GM12878 (cell line): Measurements from ENCODE around the gene CMYA5. TPM values are rescaled to one million over a fixed set of nuclear protein-coding genes. Genes with fewer than 3 reads are reported as not detected.

Experiments
- ATAC-seq: fragments of 200-7000 bp; cut with Tn5 transposase; 3 replicates; pipeline ENCODE4 v1.9.1; 2020; ENCODE audit warnings: mild to moderate bottlenecking, moderate library complexity
- BruUV-seq: library from RNA; stranded (reverse); fragments of 400-500 nt; replicated peaks from 2 replicates; lab custom pipeline; 2021; lab: Mats Ljungman, UMichigan
- CTCF ChIA-PET: fragments of 300-600 bp; sonication (Branson Sonifier 250); formaldehyde crosslinking; extraction: SDS; loops from one replicate; lab custom pipeline; 2021; ENCODE audit warnings: inconsistent platforms; lab: Yijun Ruan, JAX
- POLR2A ChIA-PET: fragments of 350-600 bp; formaldehyde crosslinking; extraction: SDS; loops from one replicate; lab custom pipeline; 2021; ENCODE audit warnings: inconsistent platforms; lab: Charles Lee
- RAD21 ChIA-PET: fragments of 300-600 bp; sonication (Branson Sonifier 250); formaldehyde crosslinking; loops from one replicate; lab custom pipeline; 2023; ENCODE audit warnings: antibody characterized with exemption; ENCODE audit not compliant: unreplicated experiment; lab: Charles Lee
- SMC1A ChIA-PET: fragments of 300-600 bp; sonication (Branson Sonifier 250); formaldehyde crosslinking; loops from one replicate; lab custom pipeline; 2023; ENCODE audit not compliant: unreplicated experiment, uncharacterized antibody; lab: Charles Lee
- DNase-seq: peaks from one replicate; pipeline ENCODE4 v3.0.0-alpha.2; 2011; ENCODE audit warnings: low read depth, low spot score
- FAIRE-seq: peaks from 3 replicates; lab custom pipeline; 2011; peaks lifted over from hg19 to GRCh38; lab: Jason Lieb, UNC
- H2AFZ ChIP-seq: 2 replicates; pipeline ENCODE4 v1.6.0; 2011; ENCODE audit warnings: low read depth, low read length, control low read depth; ENCODE audit not compliant: control insufficient read depth
- H3K27ac ChIP-seq: 2 replicates; pipeline ENCODE4 v1.5.1; 2011; ENCODE audit warnings: control low read depth; ENCODE audit not compliant: control insufficient read depth, insufficient read depth
- H3K27me3 ChIP-seq, 2 experiments: replicated peaks in 1 of 2; 2 replicates each; pipeline versions ENCODE4 v1.6.0 to v1.6.1; 2011; ENCODE audit warnings: low read length in 1 of 2; ENCODE audit not compliant: control insufficient read depth in 2 of 2, insufficient read depth in 2 of 2
- H3K36me3 ChIP-seq, 2 experiments: 2 replicates each; pipeline ENCODE4 v1.5.1; 2011; ENCODE audit warnings: low read length in 1 of 2; ENCODE audit not compliant: control insufficient read depth in 2 of 2, insufficient read depth in 2 of 2
- H3K4me1 ChIP-seq: 2 replicates; pipeline ENCODE4 v1.6.1; 2011; ENCODE audit warnings: mild to moderate bottlenecking, low read length, moderate library complexity, mixed read lengths; ENCODE audit not compliant: control insufficient read depth, insufficient read depth
- H3K4me2 ChIP-seq: 2 replicates; pipeline ENCODE4 v1.6.0; 2011; ENCODE audit warnings: control low read depth; ENCODE audit not compliant: control insufficient read depth, insufficient read depth
- H3K4me3 ChIP-seq: fragments of 200-600 bp; sonication (generic); 2 replicates; pipeline ENCODE4 v1.5.1; 2016
- H3K79me2 ChIP-seq: 2 replicates; pipeline ENCODE4 v1.6.0; 2011; ENCODE audit warnings: low read length; ENCODE audit not compliant: control insufficient read depth, insufficient read depth
- H3K9ac ChIP-seq: 2 replicates; pipeline ENCODE4 v1.8.0; 2011; ENCODE audit warnings: low read length, control low read depth, mixed read lengths; ENCODE audit not compliant: control insufficient read depth, insufficient read depth
- H3K9me3 ChIP-seq: replicated peaks from 3 replicates; pipeline ENCODE4 v1.5.1; 2011; ENCODE audit warnings: mild to moderate bottlenecking, low read length; ENCODE audit not compliant: control insufficient read depth, insufficient read depth
- H4K20me1 ChIP-seq: 2 replicates; pipeline ENCODE4 v1.6.0; 2011; ENCODE audit not compliant: control insufficient read depth, insufficient read depth
- ASH2L ChIP-seq: fragments of 300-600, 200-600 bp; sonication (generic); IDR thresholded peaks from 2 replicates; pipeline ENCODE4 v1.6.1; 2017; ENCODE audit warnings: low read depth, mild to moderate bottlenecking, borderline replicate concordance
- CREM ChIP-seq: IDR thresholded peaks from 2 replicates; pipeline ENCODE4 v1.6.1; 2014; ENCODE audit warnings: antibody characterized with exemption, low read depth
- GABPA ChIP-seq: IDR thresholded peaks from 2 replicates; pipeline ENCODE4 v1.6.1; 2014; ENCODE audit warnings: antibody characterized with exemption, low read depth, mild to moderate bottlenecking, inconsistent platforms
- HCFC1 ChIP-seq: fragments of 150-350 bp; IDR thresholded peaks from 2 replicates; pipeline ENCODE4 v1.6.1; 2014; ENCODE audit warnings: low read length
- KLF5 ChIP-seq: fragments of 450-650 bp; IDR thresholded peaks from 2 replicates; pipeline ENCODE4 v1.6.1; 2014; ENCODE audit warnings: mild to moderate bottlenecking; ENCODE audit not compliant: partially characterized antibody
- NR2C2 ChIP-seq: IDR thresholded peaks from 2 replicates; pipeline ENCODE4 v1.6.1; 2011; ENCODE audit warnings: borderline replicate concordance, low read depth; ENCODE audit not compliant: control insufficient read depth, insufficient read length
- RCOR1 ChIP-seq: conservative IDR thresholded peaks from 2 replicates; pipeline ENCODE4 v1.6.1; 2012; ENCODE audit warnings: low read depth, low read length, improper control_type of control experiment
- SREBF1 ChIP-seq: IDR thresholded peaks from 2 replicates; pipeline ENCODE4 v1.6.1; 2012; ENCODE audit warnings: mild to moderate bottlenecking, low read length
- SUPT20H ChIP-seq: IDR thresholded peaks from 2 replicates; pipeline ENCODE4 v1.6.1; 2011; ENCODE audit warnings: low read depth, mild to moderate bottlenecking, low read length, moderate library complexity, borderline replicate concordance; ENCODE audit not compliant: control insufficient read depth
- WGBS: methylation state at CpG from one replicate; pipeline ENCODE4 v1.1.6; 2016; ENCODE audit warnings: low lambda C conversion rate; ENCODE audit not compliant: insufficient replicate concordance, insufficient coverage; ENCODE audit errors: missing lambda C conversion rate; 5-methylcytosine and 5-hydroxymethylcytosine counted together
- in situ Hi-C: fragments of 300-500 bp; cut with MboI; formaldehyde crosslinking; loops from 9 replicates; pipeline ENCODE4 v1.14.3; 2018; ENCODE audit warnings: mixed read lengths
- intact Hi-C: fragments of 100-400 bp; cut with micrococcal nuclease; formaldehyde crosslinking; loops from one replicate; pipeline ENCODE4 v1.14.2; 2022; ENCODE audit not compliant: unreplicated experiment
- polyA plus RNA-seq, 11 experiments: library from polyadenylated mRNA; depleted of rRNA in 4 of 11; unstranded in 6 of 11; stranded (reverse) in 5 of 11; fragments of >200 nt; fragmentation: Nextera tagmentation in 4 of 11; fragmentation: Illumina TruSeq in 1 of 11; extraction: Ambion mirVana in 4 of 11; extraction: Trizol in 1 of 11; gene quantifications; 1 replicate in 1 of 11; 2 replicates in 10 of 11; pipeline versions ENCODE4 v1.2.1 to v1.2.3, GENCODE V29; 2011 to 2016; ENCODE audit warnings: inconsistent platforms in 2 of 11, missing spikeins in 2 of 11, low read depth in 1 of 11
- total RNA-seq, 4 experiments: library from RNA; depleted of rRNA in 3 of 4; stranded (reverse); fragments of >200 nt in 3 of 4; fragmentation: Illumina TruSeq in 1 of 4; extraction: Trizol in 1 of 4; gene quantifications; 2 replicates each; pipeline versions ENCODE4 v1.2.1 to v1.2.3, GENCODE V29; 2013 to 2021
- TF ChIP-seq, protein P1 (sequence below): IDR thresholded peaks from 2 replicates; pipeline ENCODE4 v1.6.1; 2012; ENCODE audit warnings: low read depth, low read length, improper control_type of control experiment
- TF ChIP-seq, protein P2 (sequence below): IDR thresholded peaks from 2 replicates; pipeline ENCODE4 v1.6.1; 2011; ENCODE audit warnings: low read depth, low read length, improper control_type of control experiment, borderline replicate concordance

Gene CMYA5
- total and polyA plus RNA-seq, 10 of the 15 experiments (the other 5 are each of a cell fraction or from before 2014, with no cell fraction given): 0.01 to 0.34 (median 0.16) TPM; not detected in 1

DNA sequence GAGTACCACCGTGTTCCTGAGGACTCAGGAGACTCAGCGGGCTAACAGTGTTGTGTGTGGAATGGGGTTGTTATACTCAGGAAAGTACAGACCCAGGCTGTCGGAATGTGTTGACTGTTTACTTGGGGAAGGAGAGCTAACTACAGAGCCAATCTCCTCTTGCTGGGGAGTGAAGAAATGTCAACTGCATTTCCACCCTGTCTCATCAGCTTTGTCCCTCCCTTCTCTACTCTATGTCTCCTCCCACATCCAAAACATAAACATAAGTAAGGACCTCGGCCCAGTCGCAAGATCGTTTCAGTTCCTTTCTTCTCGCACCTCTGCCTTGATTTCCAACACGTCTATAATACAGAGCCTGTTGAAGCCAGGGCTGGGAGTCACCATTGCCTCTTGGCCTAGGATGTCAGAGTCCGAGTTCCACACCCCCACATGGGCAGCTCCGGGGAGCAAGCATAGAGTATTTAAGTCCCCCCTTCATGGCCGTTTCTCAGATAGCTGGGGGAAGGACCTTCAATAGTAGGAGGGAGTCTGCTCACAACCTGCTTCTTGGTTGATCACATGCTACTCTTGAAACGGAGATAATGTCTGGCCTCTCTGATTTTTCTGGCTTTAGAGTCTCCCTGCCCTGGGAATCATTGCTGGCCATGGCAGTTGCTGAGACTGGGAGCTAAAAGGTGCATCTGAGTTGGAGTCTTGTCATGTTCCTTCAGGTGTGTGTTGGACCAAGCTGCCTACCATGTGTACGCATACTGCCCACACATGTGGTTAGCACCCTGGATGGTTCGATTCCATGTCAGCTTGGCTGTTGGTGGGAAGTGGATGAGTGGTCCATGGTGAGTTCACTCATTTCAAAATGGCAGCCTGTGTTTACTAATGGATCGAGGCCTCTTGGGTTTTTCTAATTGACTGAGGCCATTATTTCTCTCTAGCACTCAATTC, 154.1 kb downstream of the CMYA5 start:
- CTCF ChIA-PET: no interaction called here

DNA sequence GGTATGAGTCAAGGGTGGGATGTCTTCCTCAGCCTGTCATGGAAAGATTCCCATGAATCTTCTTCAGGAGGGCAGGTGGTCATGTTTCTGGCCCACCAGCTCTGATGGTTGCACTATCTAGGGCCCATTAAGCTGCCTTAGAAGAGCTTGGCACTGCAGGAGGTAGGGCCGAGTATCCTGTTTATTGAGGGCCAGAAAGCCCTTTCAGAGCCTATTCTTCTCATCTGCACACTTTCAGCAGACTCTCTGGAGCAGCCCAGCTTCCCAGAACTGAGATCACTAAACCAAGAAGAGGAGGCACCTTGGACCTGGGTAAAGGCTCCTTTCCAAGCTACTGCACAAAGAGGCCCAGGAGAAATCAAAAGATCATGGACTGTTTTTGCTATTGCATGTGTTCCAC, 154.9 kb downstream of the CMYA5 start:
- CTCF ChIA-PET: no interaction called here

More for the DNA sequence above, 154.1 kb downstream of the CMYA5 start:
- WGBS: 53% methylated on average over 13 of the region's 15 CpGs
- no peak for FAIRE-seq
- no peaks in the 10 kb centered on the region; the same call in 2 of the 3 replicates for H3K9me3 ChIP-seq
- BruUV-seq: no TSS peak
- no peaks in the 10 kb centered on the region for H3K36me3 ChIP-seq
- no peaks in the 10 kb centered on the region for H3K79me2 ChIP-seq
- no peak for DNase-seq
- intact Hi-C loops (no loop called here), in situ Hi-C loops (no loop called here)
- H4K20me1 ChIP-seq: no peaks in the 10 kb centered on the region
- no peak overlapping the region for H2AFZ ChIP-seq
- no peak overlapping the region for H3K9ac ChIP-seq
- no peak overlapping the region for H3K4me2 ChIP-seq
- ATAC-seq: no peak
- RAD21 ChIA-PET: no interaction called here
- TF ChIP-seq, protein P1, sequence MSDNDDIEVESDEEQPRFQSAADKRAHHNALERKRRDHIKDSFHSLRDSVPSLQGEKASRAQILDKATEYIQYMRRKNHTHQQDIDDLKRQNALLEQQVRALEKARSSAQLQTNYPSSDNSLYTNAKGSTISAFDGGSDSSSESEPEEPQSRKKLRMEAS: no peak
- no peak for TF ChIP-seq NR2C2
- TF ChIP-seq RCOR1: no peak
- TF ChIP-seq SUPT20H: no peak
- no peak for TF ChIP-seq KLF5
- H3K27me3 ChIP-seq: no peaks in the 10 kb centered on the region
- no peak overlapping the region for H3K4me3 ChIP-seq
- SMC1A ChIA-PET: no interaction called here
- no peak overlapping the region for H3K27ac ChIP-seq
- POLR2A ChIA-PET: no interaction called here
- H3K4me1 ChIP-seq: no peaks in the 10 kb centered on the region

More for the DNA sequence above, 154.9 kb downstream of the CMYA5 start:
- Histone ChIP-seq H3K9ac (no peak overlapping the region), H3K36me3 (no peaks in the 10 kb centered on the region), H3K27ac (no peak overlapping the region), H3K4me2 (no peak overlapping the region), H2AFZ (no peak overlapping the region), H3K79me2 (no peaks in the 10 kb centered on the region), H3K27me3 (no peaks in the 10 kb centered on the region), H4K20me1 (no peaks in the 10 kb centered on the region), H3K4me1 (no peaks in the 10 kb centered on the region), H3K4me3 (no peak overlapping the region), H3K9me3 (no peaks in the 10 kb centered on the region; the same call in 2 of the 3 replicates)
- WGBS: 79% methylated on average over 1 of the region's 1 CpG
- intact Hi-C loops (no loop called here), in situ Hi-C loops (no loop called here)
- FAIRE-seq: no peak
- no TSS peak for BruUV-seq
- TF ChIP-seq GABPA (no peak), SREBF1 (no peak), HCFC1 (no peak), CREM (no peak), ASH2L (no peak)
- TF ChIP-seq, protein P2, sequence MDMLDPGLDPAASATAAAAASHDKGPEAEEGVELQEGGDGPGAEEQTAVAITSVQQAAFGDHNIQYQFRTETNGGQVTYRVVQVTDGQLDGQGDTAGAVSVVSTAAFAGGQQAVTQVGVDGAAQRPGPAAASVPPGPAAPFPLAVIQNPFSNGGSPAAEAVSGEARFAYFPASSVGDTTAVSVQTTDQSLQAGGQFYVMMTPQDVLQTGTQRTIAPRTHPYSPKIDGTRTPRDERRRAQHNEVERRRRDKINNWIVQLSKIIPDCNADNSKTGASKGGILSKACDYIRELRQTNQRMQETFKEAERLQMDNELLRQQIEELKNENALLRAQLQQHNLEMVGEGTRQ: no peak
- no peak for DNase-seq
- ATAC-seq: no peak
- SMC1A ChIA-PET: no interaction called here
- POLR2A ChIA-PET: no interaction called here
- RAD21 ChIA-PET: no interaction called here
